ENCODE data around the gene ABCC1. TPM values are rescaled to one million over a fixed set of nuclear protein-coding genes. Genes with fewer than 3 reads are reported as not detected.

The ABCC1 gene
- total and polyA plus RNA-seq, 12 donors, result 6.1 to 32.8 (median 21.6) TPM

GRCh38 chr16:15983898-15984297 lies 34.5 kb downstream of the ABCC1 start:
- ATAC-seq (peak; percentile 34 to 85 (median 76)), DNase-seq (peak in 1 of 2 donors; percentile 73)
- intact Hi-C loops (cut with DNase I), result no loop called here
- no peak for TF ChIP-seq CTCF (IDR thresholded peaks at IDR 0.05)
- Histone ChIP-seq H3K9me3 (peaks cover 0 to 40% (median 7%) of the 10 kb centered on the region in 11 donors), H3K36me3 (peaks cover 0 to 8% (median 0%) of the 10 kb centered on the region in 9 donors), H3K4me3 (no peak overlapping the region), H3K27me3 (no peaks in the 10 kb centered on the region), H3K27ac (peak overlapping the region in 4 of 10 donors; percentile 47 to 58 (median 55)), H3K4me1 (peaks cover 2 to 49% (median 21%) of the 10 kb centered on the region in 9 donors)
- 51 to 66% methylated on average over 5 of the region's 5 CpGs for WGBS, 2 donors

DNA sequence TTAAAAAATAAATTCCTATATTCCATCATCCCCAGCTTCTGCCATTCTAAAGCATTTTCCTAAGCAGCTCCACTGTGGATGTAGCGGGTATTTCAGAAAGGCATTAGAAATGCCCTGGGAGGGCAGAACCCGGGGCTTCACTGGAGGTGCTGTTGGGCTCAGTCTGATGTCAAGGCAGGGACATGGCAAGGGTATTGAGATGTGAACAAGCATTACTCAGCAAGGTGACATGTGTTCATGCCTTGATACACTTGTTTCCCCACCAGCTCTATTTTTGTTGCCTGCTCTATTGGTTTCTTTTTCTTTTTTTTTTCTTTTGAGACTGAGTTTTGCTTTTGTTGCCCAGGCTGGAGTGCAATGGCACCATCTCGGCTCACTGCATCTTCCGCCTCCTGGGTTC lies 35.7 kb downstream of the ABCC1 start:
- no peak for ATAC-seq
- H3K9me3 ChIP-seq, result peaks cover 0 to 27% (median 7%) of the 10 kb centered on the region in 11 donors
- WGBS, 2 donors, result 95 to 96% methylated on average over 4 of the region's 4 CpGs
- DNase-seq, result no peak
- TF ChIP-seq CTCF (IDR thresholded peaks at IDR 0.05), result no peak
- peaks cover 2 to 61% (median 26%) of the 10 kb centered on the region in 9 donors for H3K4me1 ChIP-seq
- no peak overlapping the region for H3K4me3 ChIP-seq
- H3K27me3 ChIP-seq, result no peaks in the 10 kb centered on the region
- H3K27ac ChIP-seq, result no peak overlapping the region
- H3K36me3 ChIP-seq, result peaks cover 0 to 8% (median 0%) of the 10 kb centered on the region in 9 donors
- intact Hi-C loops (cut with DNase I), result no loop called here

DNA sequence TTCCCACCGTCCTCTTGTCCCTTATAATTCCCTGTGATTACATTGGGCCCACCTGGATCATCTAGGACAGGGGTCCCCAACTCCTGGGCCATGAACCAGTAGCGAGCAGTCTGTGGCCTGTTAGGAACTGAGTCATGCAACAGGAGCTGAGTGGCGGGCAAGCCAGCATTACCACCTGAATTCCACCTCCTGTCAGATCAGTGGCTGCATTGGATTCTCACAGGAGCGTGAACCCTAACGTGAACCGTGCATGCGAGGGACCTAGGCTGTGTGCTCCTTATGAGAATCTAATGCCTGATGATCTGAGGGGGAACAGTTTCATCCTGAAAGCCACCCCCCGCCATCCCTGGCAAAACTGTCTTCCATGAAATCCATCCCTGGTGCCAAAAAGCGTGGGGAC lies 36.8 kb downstream of the ABCC1 start:
- DNase-seq (no peak), ATAC-seq (no peak)
- Histone ChIP-seq H3K9me3 (peaks cover 0 to 17% (median 3%) of the 10 kb centered on the region in 11 donors), H3K27me3 (no peaks in the 10 kb centered on the region), H3K4me1 (peaks cover 2 to 55% (median 26%) of the 10 kb centered on the region in 9 donors), H3K4me3 (no peak overlapping the region), H3K27ac (no peak overlapping the region), H3K36me3 (peaks cover 0 to 3% (median 0%) of the 10 kb centered on the region in 9 donors)
- intact Hi-C loops (cut with DNase I), result no loop called here
- TF ChIP-seq CTCF (IDR thresholded peaks at IDR 0.05), result no peak
- WGBS, 2 donors, result 93 to 94% methylated on average over 9 of the region's 9 CpGs

DNA sequence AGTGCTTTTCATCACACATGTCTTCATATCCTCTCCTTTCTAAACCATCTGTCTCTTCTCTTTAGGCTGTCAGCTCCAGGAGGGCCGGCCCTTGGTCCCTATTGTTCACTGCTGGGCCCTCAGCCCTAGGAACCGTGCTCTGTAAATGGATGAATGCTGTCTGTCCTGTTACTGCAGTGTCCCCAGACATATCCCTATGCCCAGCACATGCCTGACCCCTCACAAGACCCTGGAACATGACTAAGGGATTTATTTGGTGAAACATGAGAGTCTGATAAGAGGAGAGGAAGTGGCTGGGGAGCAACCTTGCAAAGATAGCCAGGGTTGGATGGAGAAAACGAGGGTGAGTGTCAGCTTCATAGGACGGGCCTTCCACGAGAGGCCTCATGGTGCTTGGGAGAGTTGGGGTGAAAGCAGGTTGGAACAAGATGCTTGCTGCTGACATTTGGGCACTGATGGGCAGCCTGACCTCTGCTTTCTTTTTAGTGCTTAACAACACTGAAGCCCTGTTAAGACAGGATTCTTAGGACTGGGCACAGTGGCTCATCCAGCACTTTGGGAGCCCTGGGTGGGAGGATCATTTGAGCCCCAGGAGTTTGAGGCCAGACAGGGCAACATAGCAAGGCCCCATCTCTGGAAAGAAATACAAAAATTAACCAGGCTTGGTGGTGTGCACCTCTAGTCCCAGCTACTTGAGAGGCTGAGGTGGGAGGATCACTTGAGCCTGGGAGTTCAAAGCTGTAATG lies 39.0 kb downstream of the ABCC1 start:
- Histone ChIP-seq H3K27ac (peak overlapping the region in 5 of 10 donors; percentile 32 to 73 (median 50)), H3K27me3 (no peaks in the 10 kb centered on the region), H3K36me3 (peaks cover 0 to 8% (median 0%) of the 10 kb centered on the region in 9 donors), H3K4me3 (no peak overlapping the region), H3K4me1 (peaks cover 0 to 48% (median 26%) of the 10 kb centered on the region in 9 donors), H3K9me3 (no peaks in the 10 kb centered on the region)
- intact Hi-C loops (cut with DNase I), result no loop called here
- DNase-seq (no peak), ATAC-seq (peak in 5 of 8 donors; percentile 13 to 58 (median 26))
- no peak for TF ChIP-seq CTCF (IDR thresholded peaks at IDR 0.05)
- 47 to 68% methylated on average over 5 of the region's 5 CpGs for WGBS, 2 donors
